HepG2 (cell line): ENCODE measurements around the gene HOXA5. TPM values are rescaled to one million over a fixed set of nuclear protein-coding genes. Genes with fewer than 3 reads are reported as not detected.

Experiments used
- ARID5B ChIP-seq: IDR thresholded peaks from 2 replicates; pipeline ENCODE4 v1.4.0; 2020; ENCODE audit warnings: mild to moderate bottlenecking, missing genetic modification reagents
- BCL3 ChIP-seq: sonication (generic); formaldehyde crosslinking; IDR thresholded peaks from 2 replicates; pipeline ENCODE4 v1.5.1; 2020; ENCODE audit warnings: mild to moderate bottlenecking, missing genetic modification reagents, moderate library complexity
- BCL6 ChIP-seq: IDR thresholded peaks from 2 replicates; pipeline ENCODE4 v1.6.1; 2016; ENCODE audit warnings: missing genetic modification reagents, missing compliant biosample characterization
- GATAD2A ChIP-seq: IDR thresholded peaks from 2 replicates; pipeline ENCODE4 v1.6.1; 2016
- GMEB2 ChIP-seq: IDR thresholded peaks from 2 replicates; pipeline ENCODE4 v1.6.1; 2016; ENCODE audit warnings: missing biosample characterization, missing genetic modification reagents, low read depth
- GTF3A ChIP-seq: sonication (generic); formaldehyde crosslinking; conservative IDR thresholded peaks from 2 replicates; pipeline ENCODE4 v1.4.0; 2020; ENCODE audit warnings: mild to moderate bottlenecking, missing genetic modification reagents
- HNF4G ChIP-seq, 2 experiments: sonication (generic) in 1 of 2; formaldehyde crosslinking in 1 of 2; IDR thresholded peaks; 2 replicates each; pipeline versions ENCODE4 v1.4.0 to v1.6.1; 2011 to 2020; ENCODE audit warnings: borderline replicate concordance in 2 of 2, low read depth in 2 of 2, mild to moderate bottlenecking in 2 of 2, low read length in 1 of 2, missing genetic modification reagents in 1 of 2, moderate library complexity in 1 of 2
- PAWR ChIP-seq: sonication (generic); formaldehyde crosslinking; IDR thresholded peaks from 2 replicates; pipeline ENCODE4 v1.4.0; 2020; ENCODE audit warnings: missing genetic modification reagents, mild to moderate bottlenecking, borderline replicate concordance
- PRDM4 ChIP-seq: sonication (generic); formaldehyde crosslinking; IDR thresholded peaks from 2 replicates; pipeline ENCODE4 v1.9.0; 2021; ENCODE audit warnings: missing genetic modification reagents, borderline replicate concordance
- RBFOX2 ChIP-seq: fragments of 200-400 bp; formaldehyde crosslinking; IDR thresholded peaks from 2 replicates; pipeline ENCODE4 v1.6.1; 2017; ENCODE audit warnings: low read depth, mild to moderate bottlenecking, low read length
- RXRA ChIP-seq: sonication (generic); formaldehyde crosslinking; IDR thresholded peaks from 2 replicates; pipeline ENCODE4 v1.5.1; 2020; ENCODE audit warnings: missing genetic modification reagents
- SALL1 ChIP-seq: sonication (generic); formaldehyde crosslinking; IDR thresholded peaks from 2 replicates; pipeline ENCODE4 v1.8.0; 2022; ENCODE audit warnings: mild to moderate bottlenecking, missing genetic modification reagents
- SNAPC2 ChIP-seq: sonication (generic); formaldehyde crosslinking; IDR thresholded peaks from 2 replicates; pipeline ENCODE4 v1.8.1; 2022; ENCODE audit warnings: mild to moderate bottlenecking, missing genetic modification reagents
- SRSF9 ChIP-seq: fragments of 200-400 bp; formaldehyde crosslinking; IDR thresholded peaks from 2 replicates; pipeline ENCODE4 v1.6.1; 2018; ENCODE audit warnings: borderline replicate concordance, mild to moderate bottlenecking, low read depth, low read length; ENCODE audit not compliant: insufficient read depth, poor library complexity, severe bottlenecking
- ZFP36L1 ChIP-seq: sonication (generic); formaldehyde crosslinking; IDR thresholded peaks from 2 replicates; pipeline ENCODE4 v1.8.0; 2022; ENCODE audit warnings: mild to moderate bottlenecking, missing genetic modification reagents, moderate library complexity
- ZFY ChIP-seq: sonication (generic); formaldehyde crosslinking; IDR thresholded peaks from 2 replicates; pipeline ENCODE4 v1.4.0; 2020; ENCODE audit warnings: missing genetic modification reagents
- ZNF225 ChIP-seq: sonication (generic); formaldehyde crosslinking; IDR thresholded peaks from 2 replicates; pipeline ENCODE4 v1.4.0; 2020; ENCODE audit warnings: mild to moderate bottlenecking, missing genetic modification reagents
- ZNF251 ChIP-seq: sonication (generic); formaldehyde crosslinking; IDR thresholded peaks from 2 replicates; pipeline ENCODE4 v1.9.0; 2021; ENCODE audit warnings: mild to moderate bottlenecking, missing genetic modification reagents
- ZNF773 ChIP-seq: sonication (generic); formaldehyde crosslinking; IDR thresholded peaks from 2 replicates; pipeline ENCODE4 v1.4.0; 2020; ENCODE audit warnings: missing genetic modification reagents, borderline replicate concordance
- polyA plus RNA-seq, 8 experiments: library from polyadenylated mRNA; depleted of rRNA in 3 of 8; stranded (reverse) in 7 of 8; unstranded in 1 of 8; fragments of >200 nt; fragmentation: Illumina TruSeq in 4 of 8; extraction: Trizol in 4 of 8; gene quantifications; 2 replicates each; pipeline versions ENCODE4 v1.2.1 to v1.2.3, GENCODE V29; 2011 to 2016; ENCODE audit warnings: low read depth in 4 of 8, missing spikeins in 1 of 8, mixed read lengths in 1 of 8; ENCODE audit not compliant: insufficient read depth in 1 of 8
- total RNA-seq, 5 experiments: library from RNA; depleted of rRNA; stranded (reverse); fragments of >200 nt; fragmentation: Illumina TruSeq; extraction: Trizol; gene quantifications; 2 replicates each; pipeline ENCODE4 v1.2.3, GENCODE V29; 2016; ENCODE audit warnings: low read depth in 1 of 5

The HOXA5 gene
- total and polyA plus RNA-seq, 2 of the 13 experiments (the other 11 are each of a cell fraction or from before 2014, with no cell fraction given): 3.2 to 3.6 TPM

GRCh38 chr7:27122077-27122910 is 21.2 kb downstream of the HOXA5 start (continued):
- TF ChIP-seq PAWR (CRISPR knock-in tag) (no peak), ZNF251 (no peak), BCL3 (peak; percentile 53; the same call in 1 of the 2 replicates), ZNF773 (CRISPR knock-in tag) (no peak; the same call in 1 of the 2 replicates), RBFOX2 (peak; percentile 77), SNAPC2 (CRISPR knock-in tag) (0 out of 2 replicates have a peak, but pooled peaks have one; percentile 69), ZNF225 (CRISPR knock-in tag) (no peak), PRDM4 (CRISPR knock-in tag) (no peak), GTF3A (CRISPR knock-in tag) (no peak), GATAD2A (CRISPR knock-in tag) (peak; percentile 67), HNF4G (IDR thresholded peaks at IDR 0.05; ENCODE audit: borderline replicate concordance, low read depth, low read length) (peak; percentile 82), HNF4G (CRISPR knock-in tag; IDR thresholded peaks at IDR 0.05; ENCODE audit: borderline replicate concordance, low read depth) (peak; percentile 60; the same call in 1 of the 2 replicates), ZFP36L1 (CRISPR knock-in tag) (peak; percentile 48; the same call in 1 of the 2 replicates), ZFY (peak; percentile 68; the same call in 1 of the 2 replicates), BCL6 (CRISPR knock-in tag) (peak; percentile 98), RXRA (CRISPR knock-in tag) (peak; percentile 68), SRSF9 (no peak), ARID5B (CRISPR knock-in tag) (peak; percentile 81), GMEB2 (CRISPR knock-in tag) (no peak), SALL1 (CRISPR knock-in tag) (peak; percentile 67; the same call in 1 of the 2 replicates)
